ENCODE measurements around the gene PHRF1. TPM values are rescaled to one million over a fixed set of nuclear protein-coding genes. Genes with fewer than 3 reads are reported as not detected.

The PHRF1 gene
- total and polyA plus RNA-seq, 12 donors = 8.7 to 62.3 (median 26.1) TPM

DNA sequence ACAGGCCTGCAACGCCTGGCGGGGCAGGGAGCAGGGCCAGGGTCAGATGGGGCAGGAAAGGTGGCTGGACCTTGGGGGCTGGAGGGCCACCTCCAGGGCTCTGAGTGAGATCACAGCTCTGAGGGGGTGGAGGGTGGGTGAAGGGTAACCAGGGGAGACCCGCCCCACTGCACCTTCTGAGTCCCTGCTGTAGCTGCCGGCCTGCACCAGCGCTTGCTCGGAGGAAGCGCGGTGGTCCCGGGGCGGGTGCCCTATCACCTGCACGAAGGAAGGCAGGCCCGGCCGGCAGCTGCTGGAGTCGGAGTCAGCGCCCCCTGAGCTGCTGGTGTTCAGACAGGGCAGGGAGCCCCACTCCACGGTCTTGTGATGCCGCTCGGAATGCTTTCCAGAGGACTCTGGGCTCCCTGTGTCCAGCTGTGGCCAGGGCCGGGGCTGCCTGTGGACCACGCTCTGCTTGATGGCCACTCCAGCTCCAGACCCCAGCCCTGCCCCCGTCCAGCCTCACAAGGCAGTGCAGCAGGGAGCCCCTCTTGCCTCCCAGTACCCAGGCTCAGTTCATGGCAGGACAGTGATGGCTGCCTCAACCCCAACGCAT is 19.5 kb upstream of the PHRF1 start:
- no peak for TF ChIP-seq POLR2A (IDR thresholded peaks at IDR 0.05)
- TF ChIP-seq, protein P1, sequence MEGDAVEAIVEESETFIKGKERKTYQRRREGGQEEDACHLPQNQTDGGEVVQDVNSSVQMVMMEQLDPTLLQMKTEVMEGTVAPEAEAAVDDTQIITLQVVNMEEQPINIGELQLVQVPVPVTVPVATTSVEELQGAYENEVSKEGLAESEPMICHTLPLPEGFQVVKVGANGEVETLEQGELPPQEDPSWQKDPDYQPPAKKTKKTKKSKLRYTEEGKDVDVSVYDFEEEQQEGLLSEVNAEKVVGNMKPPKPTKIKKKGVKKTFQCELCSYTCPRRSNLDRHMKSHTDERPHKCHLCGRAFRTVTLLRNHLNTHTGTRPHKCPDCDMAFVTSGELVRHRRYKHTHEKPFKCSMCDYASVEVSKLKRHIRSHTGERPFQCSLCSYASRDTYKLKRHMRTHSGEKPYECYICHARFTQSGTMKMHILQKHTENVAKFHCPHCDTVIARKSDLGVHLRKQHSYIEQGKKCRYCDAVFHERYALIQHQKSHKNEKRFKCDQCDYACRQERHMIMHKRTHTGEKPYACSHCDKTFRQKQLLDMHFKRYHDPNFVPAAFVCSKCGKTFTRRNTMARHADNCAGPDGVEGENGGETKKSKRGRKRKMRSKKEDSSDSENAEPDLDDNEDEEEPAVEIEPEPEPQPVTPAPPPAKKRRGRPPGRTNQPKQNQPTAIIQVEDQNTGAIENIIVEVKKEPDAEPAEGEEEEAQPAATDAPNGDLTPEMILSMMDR (IDR thresholded peaks at IDR 0.05) = no peak
- H3K36me3 ChIP-seq (replicated peaks in 1 of 2) = no peaks in the 10 kb centered on the region
- intact Hi-C loops (cut with DNase I) = loop anchor here (5.0 to 10.0 kb wide), 2 partner anchors 56 to 168 kb away; no protein-coding TSS in a partner anchor
- H3K9me3 ChIP-seq (replicated peaks in 1 of 3) = no peaks in the 10 kb centered on the region
- H3K27ac ChIP-seq = no peak overlapping the region
- no peak for DNase-seq
- H3K4me1 ChIP-seq (replicated peaks in 1 of 2) = peaks cover 11 to 28% of the 10 kb centered on the region in 2 donors
- H3K27me3 ChIP-seq = peaks cover 24% of the 10 kb centered on the region
- H3K4me3 ChIP-seq = no peak overlapping the region
- WGBS, 4 donors = 82 to 89% (median 82%) methylated on average over 9 to 22 of the region's 22 CpGs

DNA sequence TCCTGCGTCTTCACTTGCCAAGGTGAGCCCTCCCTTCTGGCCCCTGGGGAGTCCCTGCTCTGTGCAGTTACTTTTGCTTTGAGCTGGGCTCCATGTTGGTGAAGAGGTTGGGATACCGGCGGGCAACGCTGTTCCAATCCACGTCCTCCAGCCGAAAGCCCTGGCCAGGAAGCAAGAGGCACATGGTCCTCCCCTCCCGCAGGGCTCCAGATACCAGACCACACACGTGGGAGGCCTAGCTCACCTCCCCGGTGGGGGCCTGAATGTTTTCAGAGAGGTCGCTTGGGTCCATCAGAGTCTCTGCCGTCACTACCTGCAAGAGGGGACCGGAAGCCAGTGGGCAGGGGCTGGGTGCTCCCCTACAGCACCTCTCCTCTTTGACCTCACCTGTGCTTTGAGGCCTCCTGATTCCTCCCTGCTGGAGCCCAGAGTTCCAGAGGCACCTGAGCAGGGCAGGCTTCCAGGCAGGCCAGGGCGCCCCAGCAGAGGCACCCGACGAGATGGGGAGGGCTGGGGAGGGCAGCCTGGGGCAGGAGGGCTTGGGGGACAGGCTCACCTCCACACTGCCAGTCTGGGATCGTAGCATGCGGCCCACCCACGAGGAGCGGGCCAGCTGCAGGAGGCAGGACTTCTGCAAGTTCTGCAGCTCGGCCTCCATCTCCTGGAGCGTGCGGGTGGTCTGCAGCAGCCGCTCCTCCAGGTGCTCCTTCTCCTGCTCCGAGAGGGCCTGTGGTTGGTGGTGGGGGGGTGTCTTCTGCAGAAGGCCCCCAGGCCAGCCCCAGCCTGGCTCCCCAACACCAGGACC is 18.7 kb upstream of the PHRF1 start:
- Histone ChIP-seq H3K27ac (no peak overlapping the region), H3K4me3 (no peak overlapping the region), H3K4me1 (replicated peaks in 1 of 2) (peaks cover 11 to 29% of the 10 kb centered on the region in 2 donors), H3K27me3 (peaks cover 24% of the 10 kb centered on the region), H3K36me3 (replicated peaks in 1 of 2) (no peaks in the 10 kb centered on the region), H3K9me3 (replicated peaks in 1 of 3) (no peaks in the 10 kb centered on the region)
- 88 to 91% (median 89%) methylated on average over 7 to 24 of the region's 24 CpGs for WGBS, 4 donors
- DNase-seq = no peak
- TF ChIP-seq, protein P1 (IDR thresholded peaks at IDR 0.05) = no peak
- no peak for TF ChIP-seq POLR2A (IDR thresholded peaks at IDR 0.05)
- intact Hi-C loops (cut with DNase I) = loop anchor here (5.0 to 10.0 kb wide), 2 partner anchors 55 to 167 kb away; no protein-coding TSS in a partner anchor

DNA sequence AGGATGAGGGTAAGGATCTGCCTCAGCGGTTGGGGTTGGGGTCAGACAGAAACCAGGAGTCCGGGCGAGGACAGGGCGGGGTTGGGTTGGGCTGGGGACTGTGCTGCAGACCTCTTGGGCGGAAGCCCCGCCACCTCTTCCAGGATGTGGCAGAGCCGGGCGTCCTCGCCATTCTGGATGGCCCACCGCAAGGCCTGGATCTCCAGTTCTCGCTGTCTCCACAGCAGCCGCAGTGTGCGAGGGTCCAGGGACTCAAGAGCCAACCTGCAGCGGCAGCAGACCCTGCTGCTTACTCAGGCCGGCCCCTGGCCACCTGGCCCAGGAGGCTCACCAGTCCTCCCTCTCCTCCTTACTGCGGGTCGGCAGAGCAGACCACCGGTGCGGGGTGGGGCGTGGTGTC is 17.8 kb upstream of the PHRF1 start:
- intact Hi-C loops (cut with DNase I) = loop anchor here (5.0 to 10.0 kb wide), 2 partner anchors 54 to 166 kb away; no protein-coding TSS in a partner anchor
- H3K4me3 ChIP-seq = no peak overlapping the region
- peaks cover 22% of the 10 kb centered on the region for H3K27me3 ChIP-seq
- no peaks in the 10 kb centered on the region for H3K9me3 ChIP-seq (replicated peaks in 1 of 3)
- 72 to 98% (median 89%) methylated on average over 6 to 20 of the region's 20 CpGs for WGBS, 4 donors
- H3K27ac ChIP-seq = no peak overlapping the region
- TF ChIP-seq POLR2A (IDR thresholded peaks at IDR 0.05) = no peak
- TF ChIP-seq, protein P1 (IDR thresholded peaks at IDR 0.05) = no peak
- H3K36me3 ChIP-seq (replicated peaks in 1 of 2) = no peaks in the 10 kb centered on the region
- H3K4me1 ChIP-seq (replicated peaks in 1 of 2) = peaks cover 11 to 29% of the 10 kb centered on the region in 2 donors
- DNase-seq = no peak

DNA sequence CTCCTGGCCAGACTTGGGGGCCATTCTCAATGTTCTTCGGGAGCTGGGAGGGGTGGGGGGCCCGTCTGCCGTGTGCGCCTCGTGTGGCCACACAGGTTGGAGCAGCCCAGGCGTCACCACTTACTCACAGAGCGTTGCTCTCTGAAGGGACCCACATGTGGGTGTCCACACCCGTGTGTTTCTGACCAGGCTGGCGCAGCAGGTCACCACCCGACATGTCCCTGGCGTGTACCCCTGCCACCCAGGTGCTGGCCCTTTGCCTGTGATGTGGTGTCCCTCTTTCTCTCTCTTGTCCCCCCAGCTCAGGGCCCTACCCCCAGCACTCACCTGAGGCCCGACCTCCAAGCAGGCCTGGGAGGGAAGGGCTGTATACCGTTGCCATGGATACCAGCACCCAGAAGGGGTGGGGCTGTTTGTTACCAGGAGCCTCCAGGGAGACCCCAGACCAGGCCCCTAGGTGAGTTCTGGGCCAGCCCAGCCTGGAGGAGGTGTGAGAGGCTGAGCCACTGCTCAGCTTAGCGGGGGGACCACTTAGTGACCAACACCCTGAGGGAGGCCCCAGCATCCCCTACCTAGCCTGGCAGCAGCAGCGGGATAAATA is 17.1 kb upstream of the PHRF1 start:
- WGBS, 4 donors = 84 to 94% (median 88%) methylated on average over 6 to 15 of the region's 15 CpGs
- Histone ChIP-seq H3K27me3 (peaks cover 20% of the 10 kb centered on the region), H3K27ac (no peak overlapping the region)

More for the DNA sequence above, 17.1 kb upstream of the PHRF1 start:
- Histone ChIP-seq H3K9me3 (replicated peaks in 1 of 3) (no peaks in the 10 kb centered on the region), H3K4me1 (replicated peaks in 1 of 2) (peaks cover 11 to 29% of the 10 kb centered on the region in 2 donors), H3K36me3 (replicated peaks in 1 of 2) (no peaks in the 10 kb centered on the region), H3K4me3 (no peak overlapping the region)
- intact Hi-C loops (cut with DNase I) = loop anchor here (5.0 to 10.0 kb wide), 2 partner anchors 53 to 166 kb away; no protein-coding TSS in a partner anchor
- TF ChIP-seq, protein P1 (IDR thresholded peaks at IDR 0.05) = no peak
- TF ChIP-seq POLR2A (IDR thresholded peaks at IDR 0.05) = no peak
- no peak for DNase-seq

Data from adrenal gland (tissue), 12 donors.